H9 (cell line): ENCODE data around the gene ZNF99. TPM values are rescaled to one million over a fixed set of nuclear protein-coding genes. Genes with fewer than 3 reads are reported as not detected.
"Not testable (repeated sequence)": the region's sequence is repeated elsewhere in the genome, so short reads cannot be mapped to it uniquely, and the experiment has no call there.

ENCODE experiments used
- DNase-seq: peaks from one replicate; pipeline ENCODE4 v3.0.0-alpha.2; 2017
- H2AFZ ChIP-seq: one replicate; pipeline ENCODE4 v1.6.1; 2013; ENCODE audit warnings: mild to moderate bottlenecking, low read length, control low read depth, moderate library complexity
- H2AK5ac ChIP-seq: 2 replicates; pipeline ENCODE4 v1.6.1; 2013; ENCODE audit warnings: low read length, control low read depth, mixed read lengths; ENCODE audit not compliant: insufficient read length
- H2BK120ac ChIP-seq: one replicate; pipeline ENCODE4 v1.6.1; 2013; ENCODE audit warnings: low read depth, mild to moderate bottlenecking, low read length, control low read depth, inconsistent platforms; ENCODE audit not compliant: poor library complexity, severe bottlenecking
- H2BK12ac ChIP-seq: 2 replicates; pipeline ENCODE4 v1.6.1; 2013; ENCODE audit warnings: low read length, control low read depth, mixed read lengths, low read depth; ENCODE audit not compliant: insufficient read length
- H2BK15ac ChIP-seq: 2 replicates; pipeline ENCODE4 v1.6.1; 2013; ENCODE audit warnings: low read depth, low read length, control low read depth
- H2BK20ac ChIP-seq: one replicate; pipeline ENCODE4 v1.6.1; 2013; ENCODE audit warnings: low read depth, mild to moderate bottlenecking, low read length, control low read depth, inconsistent platforms; ENCODE audit not compliant: poor library complexity, severe bottlenecking
- H2BK5ac ChIP-seq: 2 replicates; pipeline ENCODE4 v1.6.1; 2013; ENCODE audit warnings: low read length, control low read depth, mixed read lengths; ENCODE audit not compliant: insufficient read length
- H3K14ac ChIP-seq: 2 replicates; pipeline ENCODE4 v1.6.1; 2013; ENCODE audit warnings: low read length, control low read depth; ENCODE audit not compliant: insufficient read depth
- H3K18ac ChIP-seq: 2 replicates; pipeline ENCODE4 v1.6.1; 2013; ENCODE audit warnings: low read depth, mild to moderate bottlenecking, mixed read lengths, low read length, control low read depth; ENCODE audit not compliant: insufficient read length
- H3K23ac ChIP-seq: 2 replicates; pipeline ENCODE4 v1.6.1; 2013; ENCODE audit warnings: low read length, control low read depth, mixed read lengths, low read depth; ENCODE audit not compliant: insufficient read length
- H3K23me2 ChIP-seq: 2 replicates; pipeline ENCODE4 v1.6.1; 2013; ENCODE audit warnings: low read depth, mild to moderate bottlenecking, mixed read lengths, low read length, control low read depth; ENCODE audit not compliant: insufficient read length, poor library complexity, severe bottlenecking
- H3K27ac ChIP-seq: 2 replicates; pipeline ENCODE4 v1.5.1; 2013; ENCODE audit warnings: low read length, control low read depth, mixed read lengths, low read depth; ENCODE audit not compliant: insufficient read length
- H3K27me3 ChIP-seq: 2 replicates; pipeline ENCODE4 v1.6.1; 2013; ENCODE audit warnings: low read length, control low read depth, inconsistent platforms; ENCODE audit not compliant: insufficient read depth
- H3K4ac ChIP-seq: 2 replicates; pipeline ENCODE4 v1.6.1; 2013; ENCODE audit warnings: low read depth, mild to moderate bottlenecking, control low read depth, inconsistent platforms, low read length, moderate library complexity
- H3K4me1 ChIP-seq: 2 replicates; pipeline ENCODE4 v1.6.1; 2013; ENCODE audit warnings: low read length, control low read depth, inconsistent platforms; ENCODE audit not compliant: insufficient read depth
- H3K4me2 ChIP-seq: 2 replicates; pipeline ENCODE4 v1.6.1; 2013; ENCODE audit warnings: low read length, control low read depth, mixed read lengths; ENCODE audit not compliant: insufficient read length, insufficient read depth
- H3K56ac ChIP-seq: 2 replicates; pipeline ENCODE4 v1.6.1; 2013; ENCODE audit warnings: low read depth, mild to moderate bottlenecking, mixed read lengths, low read length, control low read depth; ENCODE audit not compliant: insufficient read length
- H3K79me1 ChIP-seq: 2 replicates; pipeline ENCODE4 v1.6.1; 2013; ENCODE audit warnings: low read depth, mild to moderate bottlenecking, moderate library complexity, low read length, control low read depth, inconsistent platforms; ENCODE audit not compliant: insufficient read depth, poor library complexity, severe bottlenecking
- H3K79me2 ChIP-seq: 2 replicates; pipeline ENCODE4 v1.6.1; 2013; ENCODE audit warnings: low read length, control low read depth, inconsistent platforms; ENCODE audit not compliant: insufficient read depth
- H3K9ac ChIP-seq: 2 replicates; pipeline ENCODE4 v1.6.1; 2013; ENCODE audit warnings: low read length, control low read depth, mixed read lengths; ENCODE audit not compliant: insufficient read length; ENCODE audit errors: extremely low read depth
- H3K9me3 ChIP-seq: one replicate; pipeline ENCODE4 v1.6.1; 2013; ENCODE audit warnings: low read depth, low read length, inconsistent platforms; ENCODE audit not compliant: control insufficient read depth
- H3T11ph ChIP-seq: one replicate; pipeline ENCODE4 v1.6.1; 2013; ENCODE audit warnings: mild to moderate bottlenecking, low read length, control low read depth, inconsistent platforms
- H4K20me1 ChIP-seq: one replicate; pipeline ENCODE4 v1.6.1; 2013; ENCODE audit not compliant: control insufficient read depth, insufficient read length, insufficient read depth
- H4K5ac ChIP-seq: 2 replicates; pipeline ENCODE4 v1.6.1; 2013; ENCODE audit warnings: low read depth, mild to moderate bottlenecking, mixed read lengths, low read length, control low read depth; ENCODE audit not compliant: insufficient read length
- H4K8ac ChIP-seq: replicated peaks from 2 replicates; pipeline ENCODE4 v1.6.1; 2013; ENCODE audit warnings: low read length, control low read depth, mixed read lengths, low read depth; ENCODE audit not compliant: insufficient read length
- H4K91ac ChIP-seq: 2 replicates; pipeline ENCODE4 v1.6.1; 2013; ENCODE audit warnings: low read depth, mild to moderate bottlenecking, moderate library complexity, mixed read lengths, low read length, control low read depth; ENCODE audit not compliant: insufficient read length
- H3K27ac Mint-ChIP-seq, 3 experiments: 2 replicates in 2 of 3; 3 replicates in 1 of 3; pipeline ENCODE4 v1.8.0; 2020 to 2021; ENCODE audit warnings: mixed read lengths in 3 of 3, mild to moderate bottlenecking in 1 of 3, moderate library complexity in 1 of 3
- H3K27me3 Mint-ChIP-seq: 2 replicates; pipeline ENCODE4 v1.8.0; 2021; ENCODE audit warnings: low read depth, mild to moderate bottlenecking, moderate library complexity, mixed read lengths
- H3K36me3 Mint-ChIP-seq, 3 experiments: 2 replicates in 2 of 3; 3 replicates in 1 of 3; pipeline ENCODE4 v1.8.0; 2020 to 2021; ENCODE audit warnings: low read depth in 3 of 3, mixed read lengths in 3 of 3; ENCODE audit not compliant: insufficient read depth in 1 of 3
- H3K4me1 Mint-ChIP-seq, 2 experiments: 2 replicates each; pipeline ENCODE4 v1.8.0; 2020; ENCODE audit warnings: mixed read lengths in 2 of 2
- H3K4me3 Mint-ChIP-seq, 2 experiments: 2 replicates in 1 of 2; 3 replicates in 1 of 2; pipeline ENCODE4 v1.8.0; 2020 to 2021; ENCODE audit warnings: mild to moderate bottlenecking in 2 of 2, mixed read lengths in 2 of 2, moderate library complexity in 1 of 2
- H3K9me3 Mint-ChIP-seq, 2 experiments: 2 replicates in 1 of 2; 3 replicates in 1 of 2; pipeline ENCODE4 v1.8.0; 2020; ENCODE audit warnings: mild to moderate bottlenecking in 2 of 2, mixed read lengths in 2 of 2, moderate library complexity in 1 of 2
- WGBS: extraction: QIAGEN DNeasy Blood & Tissue Kit; methylation state at CpG from one replicate; pipeline ENCODE4 v1.1.7; 2013; ENCODE audit warnings: missing lambda C conversion rate, low lambda C conversion rate, mixed read lengths; ENCODE audit not compliant: insufficient read length; ENCODE audit errors: extremely low coverage; 5-methylcytosine and 5-hydroxymethylcytosine counted together
- total RNA-seq: library from RNA; stranded (reverse); gene quantifications from 2 replicates; pipeline ENCODE4 v1.2.1, GENCODE V29; 2021

The ZNF99 gene
- total RNA-seq, 1 experiment from 2014 or later, result not detected

GRCh38 chr19:22721533-22721932 lies 62.4 kb downstream of the ZNF99 start:
- not testable (repeated sequence) for H2AFZ ChIP-seq, H3K27ac Mint-ChIP-seq, H3K27me3 ChIP-seq, H2AK5ac ChIP-seq, H2BK5ac ChIP-seq, DNase-seq, H3K4me1 ChIP-seq, H3K27me3 Mint-ChIP-seq, H3T11ph ChIP-seq, H3K4me1 Mint-ChIP-seq, H3K27ac ChIP-seq, H2BK12ac ChIP-seq, H3K4me2 ChIP-seq, H3K4me3 Mint-ChIP-seq, H3K23ac ChIP-seq, H2BK15ac ChIP-seq, H3K18ac ChIP-seq, H3K79me2 ChIP-seq, H4K91ac ChIP-seq, H3K56ac ChIP-seq, H3K79me1 ChIP-seq, H4K20me1 ChIP-seq, H4K5ac ChIP-seq, H3K23me2 ChIP-seq, H2BK20ac ChIP-seq, H4K8ac ChIP-seq, H3K4ac ChIP-seq, H3K14ac ChIP-seq, H3K9ac ChIP-seq, H2BK120ac ChIP-seq
- Mint-ChIP-seq H3K9me3 (peaks cover 90 to 96% of the 10 kb centered on the region in 2 experiments), H3K36me3 (peaks cover 2 to 38% (median 21%) of the 10 kb centered on the region in 3 experiments; a peak in 6 of 7 replicates)
- no CpG with 5 or more reads among the region's 6 CpGs for WGBS
- peaks cover 96% of the 10 kb centered on the region for H3K9me3 ChIP-seq
